Endodermal cell (in vitro differentiated cells): ENCODE results near the gene PHF12. TPM values are rescaled to one million over a fixed set of nuclear protein-coding genes. Genes with fewer than 3 reads are reported as not detected.

ENCODE experiments used
- DNase-seq: peaks from one replicate; pipeline ENCODE4 v3.0.0-alpha.2; 2017
- H3K27ac ChIP-seq: 2 replicates; pipeline ENCODE4 v1.5.1; 2013; ENCODE audit warnings: mild to moderate bottlenecking, low read depth, low read length, moderate library complexity
- H3K27me3 ChIP-seq: 2 replicates; pipeline ENCODE4 v1.6.1; 2013; ENCODE audit warnings: mild to moderate bottlenecking, low read length, moderate library complexity; ENCODE audit not compliant: insufficient read depth, control insufficient read depth, poor library complexity, severe bottlenecking
- H3K36me3 ChIP-seq: 2 replicates; pipeline ENCODE4 v1.7.0; 2013; ENCODE audit warnings: mild to moderate bottlenecking, low read length, moderate library complexity; ENCODE audit not compliant: control insufficient read depth, insufficient read depth
- H3K4me1 ChIP-seq: one replicate; pipeline ENCODE4 v1.7.0; 2013; ENCODE audit warnings: low read length; ENCODE audit not compliant: control insufficient read depth, insufficient read depth
- H3K4me3 ChIP-seq: 2 replicates; pipeline ENCODE4 v1.5.1; 2013; ENCODE audit warnings: mild to moderate bottlenecking, low read length, moderate library complexity
- H3K9ac ChIP-seq: 2 replicates; pipeline ENCODE4 v1.6.1; 2013; ENCODE audit warnings: mild to moderate bottlenecking, low read length, moderate library complexity; ENCODE audit not compliant: poor library complexity, severe bottlenecking; ENCODE audit errors: extremely low read depth
- H3K9me3 ChIP-seq: 2 replicates; pipeline ENCODE4 v1.6.1; 2013; ENCODE audit warnings: mild to moderate bottlenecking, low read length, moderate library complexity; ENCODE audit not compliant: control insufficient read depth
- H3K27ac Mint-ChIP-seq: 2 replicates; pipeline ENCODE4 v1.8.0; 2020; ENCODE audit warnings: mixed read lengths
- H3K27me3 Mint-ChIP-seq: 2 replicates; pipeline ENCODE4 v1.8.0; 2021; ENCODE audit warnings: mild to moderate bottlenecking, mixed read lengths; ENCODE audit not compliant: insufficient read depth
- H3K36me3 Mint-ChIP-seq: 2 replicates; pipeline ENCODE4 v1.8.0; 2020; ENCODE audit warnings: low read depth, mixed read lengths
- H3K4me1 Mint-ChIP-seq: 2 replicates; pipeline ENCODE4 v1.8.0; 2020; ENCODE audit warnings: mixed read lengths
- H3K4me3 Mint-ChIP-seq: 2 replicates; pipeline ENCODE4 v1.8.0; 2020; ENCODE audit warnings: mild to moderate bottlenecking, moderate library complexity, mixed read lengths
- H3K9me3 Mint-ChIP-seq: 2 replicates; pipeline ENCODE4 v1.8.0; 2020; ENCODE audit warnings: mild to moderate bottlenecking, mixed read lengths
- WGBS, 2 experiments: methylation state at CpG; one replicate each; pipeline versions ENCODE4 v1.1.5 to v1.1.7; 2013; ENCODE audit warnings: missing lambda C conversion rate in 2 of 2, mixed read lengths in 1 of 2; ENCODE audit not compliant: insufficient coverage in 1 of 2, insufficient read length in 1 of 2; 5-methylcytosine and 5-hydroxymethylcytosine counted together
- microRNA-seq: library from miRNA; unstranded; fragments of <30 nt; microRNA quantifications from one replicate; pipeline ENCODE4 v1.2.0, GENCODE V29; 2020; ENCODE audit warnings: borderline microRNAs expressed
- total RNA-seq, 2 donors: library from RNA; stranded (reverse); fragmentation: NEBNext Ultra II Directional in 1 of 2; extraction: Animal tissue kit (Norgen Biotek cat#: 25700) in 1 of 2; gene quantifications; 2 replicates in 1 of 2; 3 replicates in 1 of 2; pipeline ENCODE4 v1.2.1, GENCODE V29; 2021
- TF ChIP-seq, protein P1 (sequence below): fragments of 200-600 bp; sonication (generic); conservative IDR thresholded peaks from 2 replicates; pipeline ENCODE4 v1.5.0; 2021; ENCODE audit warnings: antibody characterized with exemption, mild to moderate bottlenecking

PHF12 gene
- total RNA-seq, 2 donors from 2014 or later: 60.0 to 61.0 TPM

DNA sequence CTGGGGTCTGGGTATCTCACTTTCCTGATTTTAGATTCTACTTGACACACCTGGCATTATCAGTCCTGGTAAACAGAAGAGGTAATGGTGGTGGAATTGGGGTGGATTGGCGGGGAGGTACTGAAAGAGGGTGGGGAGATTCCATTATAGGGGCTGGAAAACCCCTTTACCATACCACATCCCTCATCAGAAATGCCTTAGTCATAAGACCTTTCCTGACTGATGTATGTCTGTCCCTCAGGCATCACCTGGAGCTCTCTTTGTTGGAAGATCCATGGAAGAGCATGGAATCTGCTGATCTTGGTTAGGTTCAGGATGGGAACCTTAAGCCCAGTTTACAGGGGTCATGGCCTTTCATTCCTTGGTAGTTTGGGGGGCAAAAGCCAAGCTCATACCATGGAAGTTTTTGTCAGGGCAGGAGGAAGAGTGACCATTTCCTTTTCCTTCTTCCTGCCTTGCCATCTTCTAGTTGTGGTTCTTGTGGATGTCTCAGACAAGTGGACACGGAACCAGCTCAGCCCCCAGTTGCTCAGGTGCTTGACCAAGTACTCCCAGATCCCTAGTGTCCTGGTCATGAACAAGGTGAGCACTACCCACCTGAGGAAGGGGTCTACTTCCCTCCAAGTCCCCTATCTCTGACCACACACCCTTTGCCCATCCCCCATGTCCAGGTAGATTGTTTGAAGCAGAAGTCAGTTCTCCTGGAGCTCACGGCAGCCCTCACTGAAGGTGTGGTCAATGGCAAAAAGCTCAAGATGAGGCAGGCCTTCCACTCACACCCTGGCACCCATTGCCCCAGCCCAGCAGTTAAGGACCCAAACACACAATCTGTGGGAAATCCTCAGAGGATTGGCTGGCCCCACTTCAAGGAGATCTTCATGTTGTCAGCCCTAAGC, 93.2 kb downstream of the PHF12 start:
- H3K27me3 Mint-ChIP-seq: no peaks in the 10 kb centered on the region
- H3K27ac Mint-ChIP-seq: no peak overlapping the region
- H3K36me3 Mint-ChIP-seq: peaks cover 38% of the 10 kb centered on the region
- DNase-seq: no peak
- no peaks in the 10 kb centered on the region for H3K4me1 ChIP-seq
- WGBS, 2 experiments: 92 to 94% methylated on average over 2 of the region's 3 CpGs
- H3K9me3 ChIP-seq: no peaks in the 10 kb centered on the region
- peaks cover 4% of the 10 kb centered on the region for H3K4me1 Mint-ChIP-seq
- H3K27ac ChIP-seq: no peak overlapping the region
- no peak overlapping the region for H3K9ac ChIP-seq
- TF ChIP-seq, protein P1, sequence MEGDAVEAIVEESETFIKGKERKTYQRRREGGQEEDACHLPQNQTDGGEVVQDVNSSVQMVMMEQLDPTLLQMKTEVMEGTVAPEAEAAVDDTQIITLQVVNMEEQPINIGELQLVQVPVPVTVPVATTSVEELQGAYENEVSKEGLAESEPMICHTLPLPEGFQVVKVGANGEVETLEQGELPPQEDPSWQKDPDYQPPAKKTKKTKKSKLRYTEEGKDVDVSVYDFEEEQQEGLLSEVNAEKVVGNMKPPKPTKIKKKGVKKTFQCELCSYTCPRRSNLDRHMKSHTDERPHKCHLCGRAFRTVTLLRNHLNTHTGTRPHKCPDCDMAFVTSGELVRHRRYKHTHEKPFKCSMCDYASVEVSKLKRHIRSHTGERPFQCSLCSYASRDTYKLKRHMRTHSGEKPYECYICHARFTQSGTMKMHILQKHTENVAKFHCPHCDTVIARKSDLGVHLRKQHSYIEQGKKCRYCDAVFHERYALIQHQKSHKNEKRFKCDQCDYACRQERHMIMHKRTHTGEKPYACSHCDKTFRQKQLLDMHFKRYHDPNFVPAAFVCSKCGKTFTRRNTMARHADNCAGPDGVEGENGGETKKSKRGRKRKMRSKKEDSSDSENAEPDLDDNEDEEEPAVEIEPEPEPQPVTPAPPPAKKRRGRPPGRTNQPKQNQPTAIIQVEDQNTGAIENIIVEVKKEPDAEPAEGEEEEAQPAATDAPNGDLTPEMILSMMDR: no peak
- no peak overlapping the region for H3K4me3 Mint-ChIP-seq
- no peaks in the 10 kb centered on the region for H3K27me3 ChIP-seq
- no peak overlapping the region for H3K4me3 ChIP-seq
- H3K9me3 Mint-ChIP-seq: no peaks in the 10 kb centered on the region
- peaks cover 31% of the 10 kb centered on the region for H3K36me3 ChIP-seq

DNA sequence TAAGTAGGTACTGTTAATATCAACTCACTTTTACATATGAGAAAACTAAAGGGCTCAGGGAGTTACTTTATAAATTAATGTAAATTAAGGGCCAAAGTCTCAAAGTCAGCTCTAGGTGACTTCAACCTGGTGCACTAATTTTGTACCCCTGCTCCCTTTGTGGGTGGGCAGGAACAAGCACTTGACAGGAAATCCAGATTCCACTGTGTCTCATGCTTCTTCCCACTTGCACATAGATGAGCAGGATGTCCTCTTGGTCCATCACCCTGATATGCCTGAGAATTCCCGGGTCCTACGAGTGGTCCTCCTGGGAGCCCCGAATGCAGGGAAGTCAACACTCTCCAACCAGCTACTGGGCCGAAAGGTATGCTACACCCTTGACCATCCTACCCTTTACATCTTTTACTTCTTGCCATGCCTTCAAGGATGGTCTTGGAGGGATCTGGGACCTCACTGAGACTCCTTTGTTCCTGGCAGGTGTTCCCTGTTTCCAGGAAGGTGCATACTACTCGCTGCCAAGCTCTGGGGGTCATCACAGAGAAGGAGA, 95.2 kb downstream of the PHF12 start:
- WGBS, 2 experiments: 94 to 95% methylated on average over 3 to 5 of the region's 5 CpGs
- Histone ChIP-seq H3K4me1 (no peaks in the 10 kb centered on the region), H3K27ac (no peak overlapping the region), H3K9ac (no peak overlapping the region), H3K9me3 (no peaks in the 10 kb centered on the region), H3K36me3 (peaks cover 31% of the 10 kb centered on the region), H3K4me3 (peak overlapping the region; percentile 88), H3K27me3 (no peaks in the 10 kb centered on the region)
- Mint-ChIP-seq H3K27me3 (no peaks in the 10 kb centered on the region), H3K4me3 (peak overlapping the region; percentile 87), H3K27ac (no peak overlapping the region), H3K9me3 (no peaks in the 10 kb centered on the region), H3K36me3 (peaks cover 32% of the 10 kb centered on the region), H3K4me1 (peaks cover 4% of the 10 kb centered on the region)
- TF ChIP-seq, protein P1: no peak
- no peak for DNase-seq

DNA sequence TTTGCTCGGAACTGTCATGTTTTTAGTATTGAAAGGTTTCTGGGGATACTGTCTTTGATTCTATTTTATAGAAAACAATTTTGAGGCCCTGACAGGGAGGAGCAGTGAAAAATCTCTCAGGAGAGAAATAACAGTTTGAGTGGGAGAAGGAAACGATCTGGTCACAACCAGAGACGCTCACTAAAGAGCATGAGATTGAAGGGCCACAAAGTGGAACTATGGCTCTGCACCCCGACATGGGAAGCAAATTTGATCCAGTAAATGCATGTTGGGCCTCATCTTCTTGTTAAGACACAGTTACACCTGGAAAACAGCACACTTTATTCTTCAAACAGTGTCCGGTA, 96.0 kb downstream of the PHF12 start:
- no peaks in the 10 kb centered on the region for H3K4me1 ChIP-seq
- Mint-ChIP-seq H3K4me1 (peaks cover 4% of the 10 kb centered on the region), H3K4me3 (peak overlapping the region; percentile 87), H3K36me3 (peaks cover 27% of the 10 kb centered on the region), H3K27me3 (no peaks in the 10 kb centered on the region), H3K27ac (peak overlapping the region; percentile 89), H3K9me3 (no peaks in the 10 kb centered on the region)
- peak overlapping the region; percentile 44 for H3K9ac ChIP-seq
- DNase-seq: no peak
- peak overlapping the region; percentile 88 for H3K4me3 ChIP-seq
- H3K27me3 ChIP-seq: no peaks in the 10 kb centered on the region
- H3K9me3 ChIP-seq: no peaks in the 10 kb centered on the region
- TF ChIP-seq, protein P1: no peak
- no peak overlapping the region for H3K27ac ChIP-seq
- peaks cover 26% of the 10 kb centered on the region for H3K36me3 ChIP-seq
- WGBS, 2 experiments: 12 to 32% methylated on average over 4 to 5 of the region's 5 CpGs

Small RNA genes within 50 kb of the gene (microRNA-seq; reads per million reads assigned to microRNA genes)
- not detected for gene MIR451B

Other genes with a start within 250 kb of the PHF12 start
- 10 to 100 TPM; 28.7 to 41.6 TPM for gene PROCA1, start 239.6 kb downstream of the PHF12 start, total RNA-seq
- gene RAB34, start 233.7 kb downstream of the PHF12 start, total RNA-seq: 100 to 1,000 TPM; 111 to 112 TPM
- gene RPL23A, start 231.5 kb downstream of the PHF12 start, total RNA-seq: 1,000 to 10,000 TPM; 1,639 TPM
- gene TLCD1, start 225.3 kb downstream of the PHF12 start, total RNA-seq: 10 to 100 TPM; 17.0 to 22.9 TPM
- 10 to 100 TPM; 11.2 to 15.7 TPM for gene NEK8, start 222.7 kb downstream of the PHF12 start, total RNA-seq
- gene TRAF4, start 207.5 kb downstream of the PHF12 start, total RNA-seq: 100 to 1,000 TPM; 168 to 169 TPM
- gene FAM222B, start 108.7 kb downstream of the PHF12 start, total RNA-seq: 10 to 100 TPM; 59.2 to 75.7 TPM
- 10 to 100 TPM; 54.2 to 60.9 TPM for gene ERAL1, start 96.5 kb downstream of the PHF12 start, total RNA-seq
- gene FLOT2, start 53.8 kb downstream of the PHF12 start, total RNA-seq: 100 to 1,000 TPM; 195 to 215 TPM
- gene DHRS13, start 48.4 kb downstream of the PHF12 start, total RNA-seq: 10 to 100 TPM; 19.1 to 24.8 TPM
- gene SEZ6, start 54.5 kb upstream of the PHF12 start, total RNA-seq: under 1 TPM in 1 of 2 donors, not detected in 1; 0.20 TPM
- 1 to 10 TPM; 1.8 to 5.9 TPM for gene PIPOX, start 91.6 kb upstream of the PHF12 start, total RNA-seq
- 10 to 100 TPM; 43.8 to 56.7 TPM for gene MYO18A, start 228.9 kb upstream of the PHF12 start, total RNA-seq